ENCODE results near the gene UBE2D4.

GRCh38 chr7:43925984-43926797, at the start of gene UBE2D4:
- TF ChIP-seq, protein P1, sequence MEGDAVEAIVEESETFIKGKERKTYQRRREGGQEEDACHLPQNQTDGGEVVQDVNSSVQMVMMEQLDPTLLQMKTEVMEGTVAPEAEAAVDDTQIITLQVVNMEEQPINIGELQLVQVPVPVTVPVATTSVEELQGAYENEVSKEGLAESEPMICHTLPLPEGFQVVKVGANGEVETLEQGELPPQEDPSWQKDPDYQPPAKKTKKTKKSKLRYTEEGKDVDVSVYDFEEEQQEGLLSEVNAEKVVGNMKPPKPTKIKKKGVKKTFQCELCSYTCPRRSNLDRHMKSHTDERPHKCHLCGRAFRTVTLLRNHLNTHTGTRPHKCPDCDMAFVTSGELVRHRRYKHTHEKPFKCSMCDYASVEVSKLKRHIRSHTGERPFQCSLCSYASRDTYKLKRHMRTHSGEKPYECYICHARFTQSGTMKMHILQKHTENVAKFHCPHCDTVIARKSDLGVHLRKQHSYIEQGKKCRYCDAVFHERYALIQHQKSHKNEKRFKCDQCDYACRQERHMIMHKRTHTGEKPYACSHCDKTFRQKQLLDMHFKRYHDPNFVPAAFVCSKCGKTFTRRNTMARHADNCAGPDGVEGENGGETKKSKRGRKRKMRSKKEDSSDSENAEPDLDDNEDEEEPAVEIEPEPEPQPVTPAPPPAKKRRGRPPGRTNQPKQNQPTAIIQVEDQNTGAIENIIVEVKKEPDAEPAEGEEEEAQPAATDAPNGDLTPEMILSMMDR (IDR thresholded peaks at IDR 0.05; ENCODE audit: low read depth, low read length) = no peak
- TF ChIP-seq POLR2A (IDR thresholded peaks at IDR 0.05; ENCODE audit: extremely low read depth, insufficient read length) (peak; percentile 95), MYC (IDR thresholded peaks at IDR 0.05; ENCODE audit: low read depth, low read length) (peak; percentile 84)
- TF ChIP-seq, protein P2, sequence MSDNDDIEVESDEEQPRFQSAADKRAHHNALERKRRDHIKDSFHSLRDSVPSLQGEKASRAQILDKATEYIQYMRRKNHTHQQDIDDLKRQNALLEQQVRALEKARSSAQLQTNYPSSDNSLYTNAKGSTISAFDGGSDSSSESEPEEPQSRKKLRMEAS (IDR thresholded peaks at IDR 0.05; ENCODE audit: low read depth, low read length) = peak; percentile 84
